Stomach (tissue), 9 donors: ENCODE results near the gene BIN1. TPM values are rescaled to one million over a fixed set of nuclear protein-coding genes. Genes with fewer than 3 reads are reported as not detected.

ENCODE experiments used
- DNase-seq, 2 donors: peaks; one replicate each; pipeline versions ENCODE4 v3.0.0 to v3.0.0-alpha.2; 2013 to 2019
- H3K27ac ChIP-seq, 5 donors: fragments of 200-600 bp in 4 of 5; sonication (generic) in 4 of 5; one replicate each; pipeline ENCODE4 v1.5.1; 2013 to 2019; ENCODE audit warnings: mild to moderate bottlenecking in 1 of 5, moderate library complexity in 1 of 5
- H3K27me3 ChIP-seq, 3 donors: fragments of 200-600 bp; sonication (generic); one replicate each; pipeline ENCODE4 v1.5.1; 2017 to 2019; ENCODE audit warnings: mixed run types in 1 of 3
- H3K36me3 ChIP-seq, 4 donors: fragments of 200-600 bp; sonication (generic); 1 replicate in 3 of 4; 2 replicates in 1 of 4; pipeline ENCODE4 v1.5.1; 2016 to 2019
- H3K4me1 ChIP-seq, 4 donors: fragments of 200-600 bp; sonication (generic); one replicate each; pipeline ENCODE4 v1.5.1; 2016 to 2019
- H3K4me3 ChIP-seq, 4 donors: fragments of 200-600 bp; sonication (generic) in 3 of 4; one replicate each; pipeline ENCODE4 v1.5.1; 2016 to 2019; ENCODE audit warnings: mild to moderate bottlenecking in 1 of 4
- H3K9me3 ChIP-seq, 4 donors: fragments of 200-600 bp; sonication (generic); one replicate each; pipeline ENCODE4 v1.5.1; 2016 to 2019
- CTCF ChIP-seq, 7 experiments: fragments of 450-650 bp in 4 of 7; fragments of 200-600 bp in 3 of 7; sonication (generic) in 3 of 7; IDR thresholded peaks; one replicate each; pipeline ENCODE4 v1.5.1; 2016 to 2019; ENCODE audit warnings: antibody characterized with exemption in 7 of 7, control low read depth in 2 of 7, mild to moderate bottlenecking in 1 of 7
- EP300 ChIP-seq: sonication (generic); formaldehyde crosslinking; IDR thresholded peaks from one replicate; pipeline ENCODE4 v1.6.1; 2017; ENCODE audit warnings: antibody characterized with exemption
- POLR2A ChIP-seq, 4 donors: fragments of 450-650 bp; IDR thresholded peaks; one replicate each; pipeline ENCODE4 v1.6.1; 2016; ENCODE audit warnings: antibody characterized with exemption in 4 of 4, control low read depth in 2 of 4, mild to moderate bottlenecking in 1 of 4, moderate library complexity in 1 of 4
- POLR2AphosphoS5 ChIP-seq, 3 donors: sonication (generic); formaldehyde crosslinking; IDR thresholded peaks; one replicate each; pipeline ENCODE4 v1.6.1; 2016; ENCODE audit warnings: antibody characterized with exemption in 3 of 3
- WGBS, 5 donors: extraction: QIAGEN DNeasy Blood & Tissue Kit in 3 of 5; methylation state at CpG; one replicate each; pipeline versions ENCODE4 v1.1.5 to v1.1.7; 2013 to 2018; 5-methylcytosine and 5-hydroxymethylcytosine counted together
- intact Hi-C: fragments of 100-400 bp; cut with DNase I; formaldehyde crosslinking; loops from one replicate; pipeline ENCODE4 v1.15.1; 2023; ENCODE audit warnings: low total_unique reads
- polyA plus RNA-seq, 3 donors: library from polyadenylated mRNA; stranded (reverse); fragments of 200-250 nt; gene quantifications; one replicate each; pipeline ENCODE4 v1.2.3, GENCODE V29; 2013
- total RNA-seq, 5 donors: library from RNA; depleted of rRNA; stranded (reverse); fragments of >200 nt; gene quantifications; one replicate each; pipeline versions ENCODE4 v1.1.0 to v1.2.3, GENCODE V29; 2014 to 2016
- donor health status: healthy with polysubstance abuse.
- donor health status: Bipolar disorder and iron deficiency.
- donor health status: healthy.

BIN1 gene
- total and polyA plus RNA-seq, 8 donors: 39.1 to 175 (median 47.8) TPM

DNA sequence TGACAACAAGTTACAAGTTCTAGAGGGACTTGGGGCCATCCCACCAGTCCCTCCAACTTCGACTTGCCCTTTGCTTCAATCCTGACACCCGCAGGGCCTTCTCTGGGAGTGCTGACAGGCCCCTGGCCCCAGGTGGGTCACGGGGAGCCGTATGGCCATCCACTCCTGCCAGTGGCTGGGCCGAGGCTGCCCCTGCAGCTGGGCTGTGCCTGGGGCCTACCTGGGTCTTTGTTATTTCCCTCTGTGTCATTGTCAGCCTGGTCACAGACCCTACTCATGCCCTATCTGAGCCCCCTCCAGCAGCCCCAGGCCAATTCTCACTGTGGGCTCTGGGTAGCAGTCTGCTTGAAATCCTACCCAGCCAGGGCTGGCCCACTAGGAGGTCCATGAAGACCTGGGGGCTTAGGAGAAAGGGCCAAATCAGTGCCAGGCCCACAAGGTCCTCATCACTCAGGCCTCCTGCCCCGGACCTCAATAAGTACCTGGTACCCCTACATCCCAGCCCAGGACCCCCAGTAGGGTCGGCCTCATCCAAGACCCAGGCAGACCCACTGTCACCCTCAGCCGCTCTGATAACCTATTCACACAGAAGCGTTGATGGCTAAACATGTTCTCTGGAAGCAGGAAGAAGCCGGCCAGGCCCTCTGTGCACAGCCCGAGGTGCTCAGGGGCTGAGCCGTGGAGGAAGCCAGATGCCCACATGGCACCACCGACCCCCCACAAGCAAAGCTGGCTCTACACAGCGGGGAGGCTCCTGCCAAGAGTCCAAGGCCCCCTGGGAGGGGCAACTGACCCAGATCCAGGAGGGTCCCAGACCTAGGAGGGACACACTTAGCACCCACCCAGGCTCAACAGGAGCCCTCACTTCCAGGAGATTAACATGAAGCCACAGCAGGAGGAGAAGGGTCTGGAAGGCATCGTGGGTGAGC is 57.7 kb downstream of the BIN1 start:
- Histone ChIP-seq H3K36me3 (peaks cover 8 to 62% (median 41%) of the 10 kb centered on the region in 4 donors), H3K4me1 (peaks cover 0 to 22% (median 13%) of the 10 kb centered on the region in 4 donors), H3K27ac (no peak overlapping the region), H3K27me3 (no peaks in the 10 kb centered on the region), H3K4me3 (no peak overlapping the region), H3K9me3 (no peaks in the 10 kb centered on the region)
- no peak for TF ChIP-seq EP300
- no peak for TF ChIP-seq POLR2A (IDR thresholded peaks at IDR 0.05)
- no peak for TF ChIP-seq POLR2AphosphoS5 (IDR thresholded peaks at IDR 0.05)
- TF ChIP-seq CTCF (IDR thresholded peaks at IDR 0.05): no peak
- peak in 1 of 2 donors; percentile 14 for DNase-seq
- WGBS, 5 donors: 88 to 96% (median 94%) methylated on average over 10 to 15 of the region's 15 CpGs
- intact Hi-C loops: no loop called here

DNA sequence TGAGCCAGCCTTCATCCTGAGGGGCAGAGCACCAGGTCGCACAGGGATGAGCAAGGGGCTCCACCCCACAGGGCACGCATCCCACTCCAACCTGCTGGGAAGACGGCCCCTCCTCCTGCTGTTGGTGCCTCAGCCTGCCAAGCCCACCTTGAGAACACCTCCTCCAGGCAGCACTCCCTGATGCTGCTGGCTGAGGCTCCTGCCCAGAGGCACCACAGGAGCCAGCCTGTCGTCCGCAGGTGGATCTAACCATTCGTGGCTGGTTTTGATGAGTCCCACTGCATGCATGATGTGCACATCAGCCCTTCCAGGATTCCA is 58.4 kb downstream of the BIN1 start:
- peaks cover 8 to 56% (median 40%) of the 10 kb centered on the region in 4 donors for H3K36me3 ChIP-seq
- intact Hi-C loops: no loop called here
- 88 to 98% (median 93%) methylated on average over 5 to 6 of the region's 6 CpGs for WGBS, 5 donors
- peak; percentile 10 to 11 for DNase-seq
- H3K27me3 ChIP-seq: no peaks in the 10 kb centered on the region
- peaks cover 0 to 15% (median 6%) of the 10 kb centered on the region in 4 donors for H3K4me1 ChIP-seq
- no peaks in the 10 kb centered on the region for H3K9me3 ChIP-seq
- TF ChIP-seq POLR2AphosphoS5 (IDR thresholded peaks at IDR 0.05) (no peak), EP300 (no peak), POLR2A (IDR thresholded peaks at IDR 0.05) (no peak), CTCF (IDR thresholded peaks at IDR 0.05) (no peak)
- no peak overlapping the region for H3K27ac ChIP-seq
- no peak overlapping the region for H3K4me3 ChIP-seq

DNA sequence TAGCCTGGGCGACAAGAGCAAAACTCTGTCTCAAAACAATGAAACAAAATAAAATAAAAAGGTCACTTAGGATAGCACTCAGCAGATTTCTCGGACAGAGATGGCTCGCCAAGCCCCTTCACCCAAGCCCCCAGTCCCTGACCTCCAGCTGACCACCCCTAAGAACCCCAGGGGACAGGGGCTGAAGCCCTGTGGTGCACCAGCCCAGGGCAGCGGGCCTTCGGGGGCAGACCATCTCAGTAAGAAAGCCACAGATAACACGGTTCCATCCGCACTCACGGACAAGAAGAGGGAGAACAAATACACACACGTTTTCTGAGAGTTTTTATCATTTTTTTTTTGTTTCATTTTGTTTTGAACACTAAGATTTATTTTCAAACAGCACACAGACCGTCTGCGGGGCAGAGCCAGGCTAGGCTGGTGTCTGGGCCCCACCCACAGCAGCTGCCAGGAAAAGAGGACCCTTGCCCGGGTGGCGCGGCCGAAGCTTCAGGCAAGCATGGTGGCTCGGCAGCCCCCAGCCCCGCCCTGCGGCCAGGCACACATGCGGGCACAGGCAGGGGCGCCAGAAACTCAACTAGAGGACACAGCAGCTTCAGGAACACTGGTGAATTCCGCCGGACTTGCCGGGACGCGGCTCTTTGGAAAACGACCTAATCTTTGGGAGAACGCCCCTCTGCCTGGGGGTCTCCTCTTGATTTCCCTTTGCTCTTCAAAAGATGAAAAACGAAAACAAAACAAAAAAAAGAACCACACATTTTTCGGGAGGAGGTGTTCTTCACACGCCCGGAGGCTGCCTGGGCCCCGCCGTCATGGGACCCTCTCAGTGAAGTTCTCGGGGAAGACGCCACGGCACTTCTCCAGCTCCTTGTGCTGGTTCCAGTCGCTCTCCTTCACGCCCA is 59.0 kb downstream of the BIN1 start:
- Histone ChIP-seq H3K36me3 (peaks cover 6 to 51% (median 34%) of the 10 kb centered on the region in 4 donors), H3K4me3 (no peak overlapping the region), H3K27ac (no peak overlapping the region), H3K4me1 (peaks cover 0 to 14% (median 4%) of the 10 kb centered on the region in 4 donors), H3K27me3 (no peaks in the 10 kb centered on the region), H3K9me3 (no peaks in the 10 kb centered on the region)
- TF ChIP-seq CTCF (IDR thresholded peaks at IDR 0.05): no peak
- WGBS, 5 donors: 89 to 95% (median 94%) methylated on average over 32 to 38 of the region's 38 CpGs
- intact Hi-C loops: no loop called here
- peak in 1 of 2 donors; percentile 24 for DNase-seq

GRCh38 chr2:127047054-127047453 is 59.9 kb downstream of the BIN1 start:
- H3K4me3 ChIP-seq: no peak overlapping the region
- peak in 1 of 2 donors; percentile 21 for DNase-seq
- intact Hi-C loops: no loop called here
- H3K9me3 ChIP-seq: no peaks in the 10 kb centered on the region
- peaks cover 0 to 14% (median 4%) of the 10 kb centered on the region in 4 donors for H3K4me1 ChIP-seq
- peaks cover 6 to 45% (median 30%) of the 10 kb centered on the region in 4 donors for H3K36me3 ChIP-seq
- H3K27ac ChIP-seq: no peak overlapping the region
- TF ChIP-seq POLR2AphosphoS5 (IDR thresholded peaks at IDR 0.05) (no peak), POLR2A (IDR thresholded peaks at IDR 0.05) (no peak), CTCF (IDR thresholded peaks at IDR 0.05) (no peak), EP300 (no peak)
- H3K27me3 ChIP-seq: no peaks in the 10 kb centered on the region
- 93 to 98% (median 96%) methylated on average over 5 to 8 of the region's 8 CpGs for WGBS, 5 donors
